MM.1S (cell line): Measurements from ENCODE around the gene TSPAN15.

Experiments used
- DNase-seq: peaks from one replicate; pipeline ENCODE4 v3.0.0-alpha.2; 2015
- H2AFZ ChIP-seq: fragments of 300-600 bp; sonication (generic); 2 replicates; pipeline ENCODE4 v1.6.0; 2016; ENCODE audit warnings: antibody characterized with exemption, low read length
- H3F3A ChIP-seq: fragments of 300-600 bp; sonication (generic); 2 replicates; pipeline ENCODE4 v1.6.1; 2016; ENCODE audit warnings: mild to moderate bottlenecking, antibody characterized with exemption, low read length, moderate library complexity, mixed read lengths; ENCODE audit not compliant: insufficient read depth
- H3K27ac ChIP-seq: fragments of 300-600 bp; sonication (generic); 2 replicates; pipeline ENCODE4 v1.5.1; 2016; ENCODE audit warnings: mild to moderate bottlenecking, low read length
- H3K27me3 ChIP-seq: fragments of 300-600 bp; sonication (generic); replicated peaks from 2 replicates; pipeline ENCODE4 v1.6.0; 2016; ENCODE audit warnings: low read length; ENCODE audit not compliant: insufficient read depth
- H3K36me3 ChIP-seq: fragments of 300-600 bp; sonication (generic); replicated peaks from 2 replicates; pipeline ENCODE4 v1.6.1; 2016; ENCODE audit warnings: mild to moderate bottlenecking, low read length, mixed read lengths; ENCODE audit not compliant: insufficient read depth
- H3K4me1 ChIP-seq: fragments of 300-600 bp; sonication (generic); 2 replicates; pipeline ENCODE4 v1.6.1; 2016; ENCODE audit warnings: low read length, mixed read lengths
- H3K4me2 ChIP-seq: fragments of 300-600 bp; sonication (generic); 2 replicates; pipeline ENCODE4 v1.6.0; 2016; ENCODE audit warnings: low read depth, low read length
- H3K4me3 ChIP-seq: fragments of 300-600 bp; sonication (generic); 2 replicates; pipeline ENCODE4 v1.5.1; 2016; ENCODE audit warnings: low read length, mixed read lengths
- H3K79me2 ChIP-seq: fragments of 300-600 bp; sonication (generic); 2 replicates; pipeline ENCODE4 v1.6.1; 2016; ENCODE audit warnings: mixed run types, low read length, mixed read lengths
- H3K9ac ChIP-seq: fragments of 300-600 bp; sonication (generic); 2 replicates; pipeline ENCODE4 v1.6.1; 2016; ENCODE audit warnings: low read length, mixed read lengths
- H3K9me2 ChIP-seq: fragments of 300-600 bp; sonication (generic); replicated peaks from 2 replicates; pipeline ENCODE4 v1.6.1; 2016; ENCODE audit warnings: mild to moderate bottlenecking, low read length, mixed read lengths; ENCODE audit not compliant: insufficient read depth
- H3K9me3 ChIP-seq: fragments of 300-600 bp; sonication (generic); replicated peaks from 2 replicates; pipeline ENCODE4 v1.6.1; 2016; ENCODE audit warnings: mild to moderate bottlenecking, low read length, mixed read lengths; ENCODE audit not compliant: insufficient read depth
- H4K20me1 ChIP-seq: fragments of 300-600 bp; sonication (generic); 2 replicates; pipeline ENCODE4 v1.6.1; 2016; ENCODE audit warnings: mild to moderate bottlenecking, low read length, moderate library complexity, mixed read lengths; ENCODE audit not compliant: insufficient read depth
- EZH2 ChIP-seq: fragments of 300-600 bp; sonication (generic); optimal IDR thresholded peaks from 2 replicates; pipeline ENCODE3; 2017; ENCODE audit warnings: low read depth, mild to moderate bottlenecking, antibody characterized with exemption, low read length, mixed read lengths
- EZH2phosphoT487 ChIP-seq: fragments of 300-600 bp; sonication (generic); IDR thresholded peaks from 2 replicates; pipeline ENCODE4 v1.6.1; 2018; ENCODE audit warnings: antibody characterized with exemption, low read length
- TF ChIP-seq, protein P1 (sequence below): fragments of 300-600 bp; sonication (generic); IDR thresholded peaks from 2 replicates; pipeline ENCODE4 v1.5.1; 2016; ENCODE audit warnings: antibody characterized with exemption, low read length, mixed read lengths

The TSPAN15 gene

DNA sequence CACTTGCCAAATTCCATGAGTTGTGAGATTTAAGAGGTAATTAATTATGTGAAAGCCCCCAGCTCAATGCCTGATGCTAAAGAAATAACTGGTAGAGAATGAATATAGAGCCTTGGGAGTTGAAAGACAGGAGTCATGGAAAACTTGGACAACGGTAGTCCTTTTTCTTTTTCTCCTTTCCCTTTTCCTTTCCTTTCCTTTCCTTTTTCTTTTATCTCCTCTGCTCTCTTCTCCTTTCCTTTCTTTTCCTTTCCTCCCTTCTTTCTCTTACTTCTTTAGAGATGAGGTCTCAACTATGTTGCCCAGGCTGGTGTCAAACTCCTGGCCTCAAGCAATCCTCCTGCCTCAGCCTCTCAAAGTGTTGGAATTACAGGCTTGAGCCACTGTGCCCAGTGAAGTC is 7.9 kb upstream of the TSPAN15 start:
- no peaks in the 10 kb centered on the region for H3F3A ChIP-seq
- no peaks in the 10 kb centered on the region for H3K79me2 ChIP-seq
- no peak overlapping the region for H3K27ac ChIP-seq
- H3K4me3 ChIP-seq: no peak overlapping the region
- H3K36me3 ChIP-seq: no peaks in the 10 kb centered on the region
- no peaks in the 10 kb centered on the region for H3K4me1 ChIP-seq
- H3K27me3 ChIP-seq: 0 out of 2 replicates have a peak, but pooled peaks cover 2% of the 10 kb centered on the region
- no peaks in the 10 kb centered on the region for H4K20me1 ChIP-seq
- H3K9me3 ChIP-seq: no peaks in the 10 kb centered on the region
- no peak overlapping the region for H2AFZ ChIP-seq
- no peak overlapping the region for H3K4me2 ChIP-seq
- TF ChIP-seq EZH2 (no peak), EZH2phosphoT487 (no peak)
- TF ChIP-seq, protein P1, sequence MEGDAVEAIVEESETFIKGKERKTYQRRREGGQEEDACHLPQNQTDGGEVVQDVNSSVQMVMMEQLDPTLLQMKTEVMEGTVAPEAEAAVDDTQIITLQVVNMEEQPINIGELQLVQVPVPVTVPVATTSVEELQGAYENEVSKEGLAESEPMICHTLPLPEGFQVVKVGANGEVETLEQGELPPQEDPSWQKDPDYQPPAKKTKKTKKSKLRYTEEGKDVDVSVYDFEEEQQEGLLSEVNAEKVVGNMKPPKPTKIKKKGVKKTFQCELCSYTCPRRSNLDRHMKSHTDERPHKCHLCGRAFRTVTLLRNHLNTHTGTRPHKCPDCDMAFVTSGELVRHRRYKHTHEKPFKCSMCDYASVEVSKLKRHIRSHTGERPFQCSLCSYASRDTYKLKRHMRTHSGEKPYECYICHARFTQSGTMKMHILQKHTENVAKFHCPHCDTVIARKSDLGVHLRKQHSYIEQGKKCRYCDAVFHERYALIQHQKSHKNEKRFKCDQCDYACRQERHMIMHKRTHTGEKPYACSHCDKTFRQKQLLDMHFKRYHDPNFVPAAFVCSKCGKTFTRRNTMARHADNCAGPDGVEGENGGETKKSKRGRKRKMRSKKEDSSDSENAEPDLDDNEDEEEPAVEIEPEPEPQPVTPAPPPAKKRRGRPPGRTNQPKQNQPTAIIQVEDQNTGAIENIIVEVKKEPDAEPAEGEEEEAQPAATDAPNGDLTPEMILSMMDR: no peak
- no peaks in the 10 kb centered on the region for H3K9me2 ChIP-seq
- H3K9ac ChIP-seq: no peak overlapping the region
- DNase-seq: no peak

DNA sequence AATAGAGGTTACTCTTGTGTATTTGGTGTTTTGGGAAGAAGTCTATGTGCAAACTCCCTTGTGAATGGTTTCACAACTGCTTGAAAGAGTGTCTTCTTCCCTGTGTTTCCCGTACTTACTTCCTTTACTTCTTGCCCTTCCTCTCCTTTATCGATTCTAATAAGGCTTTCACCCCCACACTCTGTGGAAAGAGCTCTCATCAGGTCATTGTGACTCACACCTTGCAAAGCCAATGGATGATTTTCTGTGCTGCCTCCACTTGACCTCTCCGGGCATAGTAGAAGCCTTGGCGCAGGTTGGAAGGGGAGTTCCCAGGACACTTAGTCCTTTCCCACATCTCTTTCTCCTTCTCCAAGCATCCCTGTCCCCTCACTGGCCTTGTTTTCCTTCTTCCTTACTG is 6.2 kb upstream of the TSPAN15 start:
- H3K9me2 ChIP-seq: no peaks in the 10 kb centered on the region
- no peaks in the 10 kb centered on the region for H3K79me2 ChIP-seq
- H3K9me3 ChIP-seq: no peaks in the 10 kb centered on the region
- TF ChIP-seq EZH2 (no peak), EZH2phosphoT487 (no peak)
- TF ChIP-seq, protein P1: no peak
- H3F3A ChIP-seq: no peaks in the 10 kb centered on the region
- H3K4me2 ChIP-seq: no peak overlapping the region
- H2AFZ ChIP-seq: no peak overlapping the region
- H4K20me1 ChIP-seq: no peaks in the 10 kb centered on the region
- H3K4me3 ChIP-seq: no peak overlapping the region
- H3K27ac ChIP-seq: no peak overlapping the region
- DNase-seq: no peak
- H3K36me3 ChIP-seq: no peaks in the 10 kb centered on the region
- no peaks in the 10 kb centered on the region for H3K27me3 ChIP-seq
- H3K9ac ChIP-seq: no peak overlapping the region
- H3K4me1 ChIP-seq: no peaks in the 10 kb centered on the region

GRCh38 chr10:69446229-69446628 is 5.0 kb upstream of the TSPAN15 start:
- Histone ChIP-seq H3K9me3 (no peaks in the 10 kb centered on the region), H3K4me2 (no peak overlapping the region), H3K9ac (no peak overlapping the region), H3K4me3 (no peak overlapping the region), H3K79me2 (no peaks in the 10 kb centered on the region), H3K27me3 (no peaks in the 10 kb centered on the region), H3K4me1 (no peaks in the 10 kb centered on the region), H2AFZ (no peak overlapping the region), H3F3A (no peaks in the 10 kb centered on the region), H3K36me3 (no peaks in the 10 kb centered on the region), H4K20me1 (no peaks in the 10 kb centered on the region), H3K9me2 (no peaks in the 10 kb centered on the region), H3K27ac (no peak overlapping the region)
- no peak for TF ChIP-seq EZH2phosphoT487
- no peak for TF ChIP-seq EZH2
- TF ChIP-seq, protein P1: no peak
- DNase-seq: no peak
